A673 (cell line): ENCODE measurements around the gene TCP11. TPM values are rescaled to one million over a fixed set of nuclear protein-coding genes. Genes with fewer than 3 reads are reported as not detected.

Experiments
- BruUV-seq: library from RNA; stranded (reverse); fragments of 400-500 nt; replicated peaks from 2 replicates; lab custom pipeline; 2021; lab: Mats Ljungman, UMichigan
- CTCF ChIA-PET: fragments of 300-600 bp; sonication (Branson Sonifier 250); formaldehyde crosslinking; loops from one replicate; lab custom pipeline; 2022; ENCODE audit warnings: antibody characterized with exemption; lab: Charles Lee
- POLR2A ChIA-PET: fragments of 300-600 bp; sonication (Branson Sonifier 250); formaldehyde crosslinking; loops from one replicate; lab custom pipeline; 2022; ENCODE audit warnings: antibody characterized with exemption; ENCODE audit not compliant: low non-redundant PET; lab: Charles Lee
- DNase-seq: peaks from one replicate; pipeline ENCODE4 v3.0.0-alpha.2; 2015; ENCODE audit warnings: low spot score
- H3K27ac ChIP-seq: fragments of 200-600 bp; sonication (generic); 2 replicates; pipeline ENCODE4 v1.5.1; 2016; ENCODE audit warnings: mixed run types, low read depth, mild to moderate bottlenecking, mixed read lengths, antibody characterized with exemption, low read length; ENCODE audit not compliant: poor library complexity, severe bottlenecking
- H3K27me3 ChIP-seq: fragments of 200-600 bp; sonication (generic); replicated peaks from 2 replicates; pipeline ENCODE4 v1.6.1; 2017; ENCODE audit warnings: mixed run types, low read depth, mild to moderate bottlenecking, mixed read lengths, antibody characterized with exemption, low read length; ENCODE audit not compliant: insufficient read depth, poor library complexity
- H3K36me3 ChIP-seq: fragments of 200-600 bp; sonication (generic); 2 replicates; pipeline ENCODE4 v1.6.1; 2016; ENCODE audit warnings: mixed run types, mild to moderate bottlenecking, mixed read lengths, antibody characterized with exemption, low read length; ENCODE audit not compliant: insufficient read depth, poor library complexity, severe bottlenecking
- H3K4me1 ChIP-seq: fragments of 200-600 bp; sonication (generic); 2 replicates; pipeline ENCODE4 v1.6.1; 2017; ENCODE audit warnings: mixed run types, mild to moderate bottlenecking, mixed read lengths, antibody characterized with exemption, low read length; ENCODE audit not compliant: insufficient read depth, poor library complexity, severe bottlenecking
- H3K4me3 ChIP-seq: fragments of 200-600 bp; sonication (generic); 2 replicates; pipeline ENCODE4 v1.5.1; 2016; ENCODE audit warnings: low read depth, mixed run types, mild to moderate bottlenecking, mixed read lengths, low read length; ENCODE audit not compliant: poor library complexity, severe bottlenecking
- H3K9me3 ChIP-seq: fragments of 200-600 bp; sonication (generic); 2 replicates; pipeline ENCODE4 v1.6.1; 2016; ENCODE audit warnings: mixed run types, low read depth, mild to moderate bottlenecking, mixed read lengths, antibody characterized with exemption, low read length; ENCODE audit not compliant: poor library complexity, severe bottlenecking
- CTCF ChIP-seq: fragments of 300-800, 200-600 bp; sonication (generic); conservative IDR thresholded peaks from 2 replicates; pipeline ENCODE4 v1.5.1; 2017; ENCODE audit warnings: low read depth, mild to moderate bottlenecking, antibody characterized with exemption, low read length, moderate library complexity, mixed read lengths
- EZH2 ChIP-seq: fragments of 200-600 bp; sonication (generic); IDR thresholded peaks from 2 replicates; pipeline ENCODE4 v1.6.1; 2017; ENCODE audit warnings: borderline replicate concordance, low read depth, mild to moderate bottlenecking, mixed read lengths, antibody characterized with exemption, low read length; ENCODE audit not compliant: poor library complexity, severe bottlenecking
- intact Hi-C: fragments of 100-400 bp; cut with micrococcal nuclease; formaldehyde crosslinking; loops from one replicate; pipeline ENCODE4 v1.10.0; 2022; ENCODE audit not compliant: unreplicated experiment
- total RNA-seq: library from RNA; stranded (reverse); gene quantifications from 2 replicates; pipeline ENCODE4 v1.2.3, GENCODE V29; 2021

Gene TCP11
- total RNA-seq, 1 experiment from 2014 or later, result not detected

GRCh38 chr6:35099116-35099515 lies 42.0 kb downstream of the TCP11 start:
- H3K9me3 ChIP-seq, result no peaks in the 10 kb centered on the region
- no TSS peak for BruUV-seq
- DNase-seq, result no peak
- no peak overlapping the region for H3K4me3 ChIP-seq
- no peak overlapping the region for H3K27ac ChIP-seq
- no peaks in the 10 kb centered on the region for H3K27me3 ChIP-seq
- peaks cover 9% of the 10 kb centered on the region for H3K4me1 ChIP-seq
- ChIA-PET POLR2A (no interaction called here), CTCF (no interaction called here)
- intact Hi-C loops, result no loop called here
- no peak for TF ChIP-seq CTCF
- TF ChIP-seq EZH2, result no peak
- H3K36me3 ChIP-seq, result no peaks in the 10 kb centered on the region

- POLR2A ChIA-PET, result no interaction called here
- CTCF ChIA-PET, result interaction anchor here (0.7 to 0.9 kb wide), 2 partner anchors 109 kb away, joined by 3 read pairs; no protein-coding TSS in a partner anchor
- H3K36me3 ChIP-seq, result no peaks in the 10 kb centered on the region
- H3K4me3 ChIP-seq, result no peak overlapping the region
- H3K27me3 ChIP-seq, result no peaks in the 10 kb centered on the region
- DNase-seq, result peak; percentile 39
- intact Hi-C loops, result no loop called here
- TF ChIP-seq EZH2 (no peak), CTCF (no peak)
- peaks cover 9% of the 10 kb centered on the region for H3K4me1 ChIP-seq
- no TSS peak for BruUV-seq
- H3K9me3 ChIP-seq, result no peaks in the 10 kb centered on the region
- no peak overlapping the region for H3K27ac ChIP-seq
These were observed 44.8 kb downstream of the TCP11 start for GRCh38 chr6:35096129-35096862.

- H3K4me3 ChIP-seq, result no peak overlapping the region
- BruUV-seq, result no TSS peak
- CTCF ChIA-PET, result no interaction called here
These were observed 47.0 kb downstream of the TCP11 start for GRCh38 chr6:35094183-35094582.

More at GRCh38 chr6:35094183-35094582, 47.0 kb downstream of the TCP11 start:
- no peaks in the 10 kb centered on the region for H3K36me3 ChIP-seq
- H3K4me1 ChIP-seq, result peaks cover 9% of the 10 kb centered on the region
- DNase-seq, result no peak
- TF ChIP-seq CTCF (no peak), EZH2 (no peak)
- POLR2A ChIA-PET, result no interaction called here
- intact Hi-C loops, result no loop called here
- H3K9me3 ChIP-seq, result no peaks in the 10 kb centered on the region
- H3K27me3 ChIP-seq, result no peaks in the 10 kb centered on the region
- H3K27ac ChIP-seq, result no peak overlapping the region
